ENCODE measurements around the gene GSPT2. TPM values are rescaled to one million over a fixed set of nuclear protein-coding genes. Genes with fewer than 3 reads are reported as not detected.

GSPT2 gene
- total RNA-seq, 1 experiment from 2014 or later: 38.1 TPM

GRCh38 chrX:51779306-51779705 is 36.1 kb downstream of the GSPT2 start:
- Mint-ChIP-seq H3K4me3 (ENCODE audit: low read depth, unreplicated experiment) (no peak overlapping the region), H3K9me3 (ENCODE audit: low read depth, unreplicated experiment) (no peaks in the 10 kb centered on the region), H3K4me1 (ENCODE audit: low read depth, unreplicated experiment) (no peaks in the 10 kb centered on the region), H3K36me3 (ENCODE audit: insufficient read depth, unreplicated experiment) (no peaks in the 10 kb centered on the region), H3K27ac (ENCODE audit: unreplicated experiment) (no peak overlapping the region), H3K27me3 (ENCODE audit: unreplicated experiment) (no peaks in the 10 kb centered on the region)
- DNase-seq: no peak
- intact Hi-C loops (cut with micrococcal nuclease; ENCODE audit: unreplicated experiment): no loop called here
- TF ChIP-seq CTCF (IDR thresholded peaks at IDR 0.05; ENCODE audit: unreplicated experiment): no peak
- CTCF ChIA-PET: no interaction called here
- no TSS peak for BruUV-seq (replicated peaks)

- Mint-ChIP-seq H3K4me1 (ENCODE audit: low read depth, unreplicated experiment) (peaks cover 9% of the 10 kb centered on the region), H3K27me3 (ENCODE audit: unreplicated experiment) (no peaks in the 10 kb centered on the region), H3K36me3 (ENCODE audit: insufficient read depth, unreplicated experiment) (no peaks in the 10 kb centered on the region), H3K27ac (ENCODE audit: unreplicated experiment) (no peak overlapping the region), H3K4me3 (ENCODE audit: low read depth, unreplicated experiment) (no peak overlapping the region), H3K9me3 (ENCODE audit: low read depth, unreplicated experiment) (no peaks in the 10 kb centered on the region)
- BruUV-seq (replicated peaks): no TSS peak
- CTCF ChIA-PET: no interaction called here
- intact Hi-C loops (cut with micrococcal nuclease; ENCODE audit: unreplicated experiment): no loop called here
- TF ChIP-seq CTCF (IDR thresholded peaks at IDR 0.05; ENCODE audit: unreplicated experiment): no peak
- DNase-seq: no peak
Observed at GRCh38 chrX:51795136-51795535, 51.9 kb downstream of the GSPT2 start.

Other genes starting within 250 kb of the GSPT2 start
- gene NUDT11, start 246.8 kb upstream of the GSPT2 start, total RNA-seq (2022): 1.3 and 1.4 TPM in 2 replicates
- not detected in 2 replicates for gene CENPVL3, start 124.5 kb upstream of the GSPT2 start, total RNA-seq (2022)
- gene CENPVL2, start 60.6 kb upstream of the GSPT2 start, total RNA-seq (2022): not detected in 2 replicates
- not detected in 2 replicates for gene CENPVL1, start 32.9 kb upstream of the GSPT2 start, total RNA-seq (2022)
- gene MAGED1, start 150.2 kb downstream of the GSPT2 start, total RNA-seq (2022): 107 and 109 TPM in 2 replicates

Data from Calu3 (cell line).